SK-N-SH treated with all-trans-retinoic acid at 6 μM for 48 hours (cell line): ENCODE data around the gene CIAPIN1.

Source experiments
- ATAC-seq: fragments of 200-7000 bp; cut with Tn5 transposase; 3 replicates; pipeline ENCODE4 v1.9.1; 2020; ENCODE audit warnings: mild to moderate bottlenecking, moderate library complexity
- ARNTL ChIP-seq: fragments of 450-650 bp; formaldehyde crosslinking; IDR thresholded peaks from 2 replicates; pipeline ENCODE4 v1.5.0; 2020; ENCODE audit warnings: low read depth, mild to moderate bottlenecking, moderate library complexity, borderline replicate concordance
- BACH2 ChIP-seq: fragments of 250-450 bp; sonication (Bioruptor Pico); IDR thresholded peaks from 2 replicates; pipeline ENCODE4 v1.9.0; 2021; ENCODE audit warnings: mild to moderate bottlenecking, borderline replicate concordance
- CREB5 ChIP-seq: fragments of 250-450 bp; sonication (Bioruptor Pico); IDR thresholded peaks from 2 replicates; pipeline ENCODE4 v1.5.1; 2020; ENCODE audit warnings: low read depth, mild to moderate bottlenecking, moderate library complexity
- ESRRG ChIP-seq: fragments of 250-450 bp; sonication (Bioruptor Pico); IDR thresholded peaks from 2 replicates; pipeline ENCODE4 v1.6.1; 2021; ENCODE audit warnings: mild to moderate bottlenecking
- GLIS3 ChIP-seq: fragments of 250-450 bp; sonication (Bioruptor Pico); IDR thresholded peaks from 2 replicates; pipeline ENCODE4 v1.5.0; 2020; ENCODE audit warnings: mild to moderate bottlenecking, moderate library complexity
- ISL1 ChIP-seq: fragments of 250-450 bp; sonication (Bioruptor Pico); IDR thresholded peaks from 2 replicates; pipeline ENCODE4 v2.1.2; 2022; ENCODE audit warnings: mild to moderate bottlenecking, moderate library complexity
- OSR1 ChIP-seq: fragments of 250-450 bp; sonication (Bioruptor Pico); IDR thresholded peaks from 2 replicates; pipeline ENCODE4 v1.8.0; 2022; ENCODE audit warnings: moderate library complexity, mild to moderate bottlenecking, inconsistent platforms
- POU6F1 ChIP-seq: fragments of 250-450 bp; sonication (Bioruptor Pico); IDR thresholded peaks from 2 replicates; pipeline ENCODE4 v1.8.0; 2021; ENCODE audit warnings: low read depth, mild to moderate bottlenecking, moderate library complexity, borderline replicate concordance
- PPARA ChIP-seq: fragments of 250-450 bp; sonication (Bioruptor Pico); IDR thresholded peaks from 2 replicates; pipeline ENCODE4 v1.5.0; 2020; ENCODE audit warnings: mild to moderate bottlenecking, borderline replicate concordance
- RARB ChIP-seq: fragments of 250-450 bp; sonication (Bioruptor Pico); IDR thresholded peaks from 2 replicates; pipeline ENCODE4 v1.8.0; 2021; ENCODE audit warnings: mild to moderate bottlenecking, moderate library complexity
- SNAI2 ChIP-seq: fragments of 250-450 bp; sonication (Bioruptor Pico); IDR thresholded peaks from 2 replicates; pipeline ENCODE4 v1.5.0; 2020; ENCODE audit warnings: mild to moderate bottlenecking, moderate library complexity
- TOX ChIP-seq: fragments of 250-450 bp; sonication (Bioruptor Pico); IDR thresholded peaks from 2 replicates; pipeline ENCODE4 v1.8.0; 2021; ENCODE audit warnings: mild to moderate bottlenecking, moderate library complexity, borderline replicate concordance
- TSHZ2 ChIP-seq: fragments of 250-450 bp; sonication (Bioruptor Pico); IDR thresholded peaks from 2 replicates; pipeline ENCODE4 v1.5.0; 2020; ENCODE audit warnings: mild to moderate bottlenecking, moderate library complexity
- ZC3H10 ChIP-seq: fragments of 250-450 bp; sonication (Bioruptor Pico); IDR thresholded peaks from 2 replicates; pipeline ENCODE4 v1.5.1; 2021; ENCODE audit warnings: mild to moderate bottlenecking, moderate library complexity
- ZFP3 ChIP-seq: fragments of 250-450 bp; sonication (Bioruptor Pico); IDR thresholded peaks from 2 replicates; pipeline ENCODE4 v1.5.0; 2020; ENCODE audit warnings: mild to moderate bottlenecking, moderate library complexity
- ZFP30 ChIP-seq: fragments of 450-650 bp; formaldehyde crosslinking; IDR thresholded peaks from 2 replicates; pipeline ENCODE4 v1.5.0; 2022; ENCODE audit warnings: mild to moderate bottlenecking, moderate library complexity
- ZNF565 ChIP-seq: fragments of 450-650 bp; formaldehyde crosslinking; conservative IDR thresholded peaks from 2 replicates; pipeline ENCODE4 v1.5.0; 2020; ENCODE audit warnings: low read depth, mild to moderate bottlenecking, moderate library complexity
- ZNF70 ChIP-seq: fragments of 450-650 bp; formaldehyde crosslinking; IDR thresholded peaks from 2 replicates; pipeline ENCODE4 v1.5.0; 2020; ENCODE audit warnings: mild to moderate bottlenecking, moderate library complexity
- ZNF8 ChIP-seq: fragments of 450-650 bp; formaldehyde crosslinking; IDR thresholded peaks from 2 replicates; pipeline ENCODE4 v1.5.0; 2020; ENCODE audit warnings: mild to moderate bottlenecking, moderate library complexity

CIAPIN1 gene

GRCh38 chr16:57447186-57447962 is at the start of gene CIAPIN1, which contains the start of gene COQ9:
TSS of gene CIAPIN1 (minus strand) at chr16:57447385. CDS start at chr16:57440928, 6,457 bp downstream.
TSS of gene COQ9 (plus strand) at chr16:57447479. CDS start at chr16:57447506, 27 bp downstream.
- peak; percentile 99 for ATAC-seq
- TF ChIP-seq ZFP3 = 0 out of 2 replicates have a peak, but pooled peaks have one; percentile 16
- peak; percentile 87; the same call in 1 of the 2 replicates for TF ChIP-seq ESRRG (CRISPR knock-in tag)
- no peak for TF ChIP-seq TSHZ2 (CRISPR knock-in tag)
- TF ChIP-seq ZFP30 (CRISPR knock-in tag) = no peak
- TF ChIP-seq BACH2 (CRISPR knock-in tag) = no peak
- no peak for TF ChIP-seq POU6F1 (CRISPR knock-in tag)
- no peak for TF ChIP-seq SNAI2 (CRISPR knock-in tag)
- TF ChIP-seq, all 23 proteins: peak for 2

GRCh38 chr16:57493767-57494166 is 46.6 kb upstream of the CIAPIN1 start:
- TF ChIP-seq ZNF70 (CRISPR knock-in tag) (no peak), ZNF565 (CRISPR knock-in tag) (no peak), TOX (CRISPR knock-in tag) (no peak), OSR1 (CRISPR knock-in tag) (no peak), ZFP30 (CRISPR knock-in tag) (no peak), GLIS3 (CRISPR knock-in tag) (no peak), RARB (CRISPR knock-in tag) (no peak), BACH2 (CRISPR knock-in tag) (no peak), CREB5 (CRISPR knock-in tag) (no peak)
- no peak for ATAC-seq

GRCh38 chr16:57489229-57489628 is 42.0 kb upstream of the CIAPIN1 start:
- TF ChIP-seq BACH2 (CRISPR knock-in tag) = no peak
- no peak for TF ChIP-seq ESRRG (CRISPR knock-in tag)
- no peak for TF ChIP-seq PPARA (CRISPR knock-in tag)
- TF ChIP-seq ARNTL (CRISPR knock-in tag) = no peak
- TF ChIP-seq POU6F1 (CRISPR knock-in tag) = no peak
- TF ChIP-seq ZNF70 (CRISPR knock-in tag) = no peak
- no peak for TF ChIP-seq ISL1 (CRISPR knock-in tag)
- no peak for TF ChIP-seq OSR1 (CRISPR knock-in tag)
- TF ChIP-seq ZFP3 = no peak
- no peak for TF ChIP-seq ZC3H10 (CRISPR knock-in tag)
- TF ChIP-seq ZNF8 (CRISPR knock-in tag) = no peak
- TF ChIP-seq, all 23 proteins: peak for 0
- no peak for ATAC-seq
